GM19468 (cell line): ENCODE data around the gene GGCX.
A peak's percentile ranks its signal among the peaks of the same experiment; 100 is the strongest.
"Not testable (repeated sequence)": the region's sequence is repeated elsewhere in the genome, so short reads cannot be mapped to it uniquely, and the experiment has no call there.

Experiments used
- ATAC-seq: cut with Tn5 transposase; IDR thresholded peaks from one replicate; pipeline ENCODE4 v1.9.1; 2021; ENCODE audit warnings: mild to moderate bottlenecking, moderate library complexity, moderate number of reproducible peaks; ENCODE audit not compliant: unreplicated experiment; ENCODE audit errors: extremely low read depth

Gene GGCX

DNA sequence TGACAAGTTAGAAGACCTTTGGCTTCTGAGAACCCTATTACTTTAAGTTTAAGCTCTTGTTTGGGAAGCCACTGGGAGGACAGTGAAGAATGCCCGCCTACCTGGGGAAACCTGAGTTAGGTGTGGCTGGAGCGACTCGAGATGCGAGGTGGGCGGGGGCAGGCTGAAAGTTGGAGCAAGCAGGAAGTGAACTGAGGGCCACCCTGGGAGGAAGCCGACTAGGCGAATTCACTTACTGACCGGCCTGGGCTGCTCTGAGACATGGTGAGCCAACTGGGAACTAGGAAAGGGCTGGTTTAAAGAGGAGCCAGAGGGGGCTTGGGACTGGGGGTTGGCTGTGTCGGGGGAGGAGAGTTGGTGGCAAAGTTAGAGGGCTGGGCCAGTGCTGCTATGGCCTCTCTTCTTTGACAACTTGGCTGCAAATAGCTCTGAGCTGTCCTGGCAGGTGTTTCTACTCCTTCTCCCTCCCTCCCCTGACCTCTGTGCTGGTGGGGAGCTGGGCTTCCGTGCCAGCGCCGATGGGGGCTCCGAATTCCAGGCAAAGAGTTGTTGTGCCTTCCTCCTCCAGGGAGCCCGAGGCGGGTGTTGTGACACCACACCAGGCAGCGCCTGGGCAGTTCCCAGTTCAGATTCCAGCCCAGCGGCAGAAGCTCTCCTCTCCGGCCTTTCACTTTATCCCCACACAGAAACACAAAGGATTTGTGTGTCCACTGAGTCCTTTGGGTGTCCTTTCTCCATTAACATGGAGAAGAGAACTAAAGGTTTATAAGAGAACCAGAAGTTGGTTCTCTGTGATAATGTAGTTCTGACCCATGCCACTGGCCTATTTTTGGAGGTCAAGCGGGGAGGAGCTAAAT is 16.3 kb upstream of the GGCX start, which contains the start of gene VAMP8:
Gene VAMP8 (plus strand): TSS at position 201 of the 857 bp plus-strand sequence. CDS start 61 bp downstream, at position 262.
- peak; percentile 17 for ATAC-seq

- no peak for ATAC-seq
Measured at GRCh38 chr2:85577063-85577385, 15.7 kb upstream of the GGCX start.

DNA sequence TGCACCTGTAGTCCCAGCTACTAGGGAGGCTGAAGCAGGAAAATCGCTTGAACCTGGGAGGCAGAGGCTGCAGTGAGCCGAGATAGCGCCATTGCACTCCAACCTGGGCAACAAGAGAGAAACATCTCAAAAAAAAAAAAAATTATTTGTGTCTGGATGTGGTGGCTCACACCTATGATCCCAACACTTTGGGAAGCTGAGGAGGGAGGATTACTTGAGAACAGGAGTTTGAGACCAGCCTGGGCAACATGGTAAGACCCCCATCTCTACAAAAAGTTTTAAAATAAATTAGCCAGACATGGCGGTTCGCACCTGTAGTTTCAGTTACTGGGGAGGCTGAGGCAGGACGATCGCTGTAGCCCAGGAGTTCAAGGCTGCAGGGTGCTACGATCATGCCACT is 14.4 kb upstream of the GGCX start:
- no peak for ATAC-seq

- ATAC-seq: no peak
Measured at GRCh38 chr2:85566265-85566664, 5.0 kb upstream of the GGCX start.

- ATAC-seq: no peak
Measured at GRCh38 chr2:85564144-85564563, 2.9 kb upstream of the GGCX start.

GRCh38 chr2:85560812-85561279 is 447 bp downstream of the GGCX start:
- no peak for ATAC-seq

GRCh38 chr2:85560403-85560726 is 928 bp downstream of the GGCX start:
- ATAC-seq: not testable (repeated sequence)

DNA sequence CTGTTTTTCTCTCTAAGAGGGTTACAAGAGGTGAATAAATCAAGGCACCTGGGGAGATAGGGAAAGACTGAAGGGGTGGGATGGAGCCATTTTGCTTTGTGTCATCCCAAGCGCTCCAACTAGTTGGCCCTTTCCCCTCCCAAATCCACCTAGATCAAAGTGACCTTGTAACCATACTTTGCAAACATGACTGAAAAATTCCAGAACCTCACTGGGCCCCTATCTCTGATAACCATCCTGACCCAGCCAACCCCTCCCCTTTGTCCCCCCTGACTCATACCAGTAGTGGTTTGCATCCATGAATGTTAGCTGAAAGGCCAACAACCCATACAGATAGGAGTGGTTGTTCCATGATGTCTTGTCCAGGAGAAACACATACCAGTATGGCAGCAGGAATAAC is 3.1 kb downstream of the GGCX start:
- ATAC-seq: no peak

GRCh38 chr2:85557130-85557529 is 4.2 kb downstream of the GGCX start:
- ATAC-seq: no peak

GRCh38 chr2:85554980-85555612 is 6.2 kb downstream of the GGCX start:
- ATAC-seq: no peak

DNA sequence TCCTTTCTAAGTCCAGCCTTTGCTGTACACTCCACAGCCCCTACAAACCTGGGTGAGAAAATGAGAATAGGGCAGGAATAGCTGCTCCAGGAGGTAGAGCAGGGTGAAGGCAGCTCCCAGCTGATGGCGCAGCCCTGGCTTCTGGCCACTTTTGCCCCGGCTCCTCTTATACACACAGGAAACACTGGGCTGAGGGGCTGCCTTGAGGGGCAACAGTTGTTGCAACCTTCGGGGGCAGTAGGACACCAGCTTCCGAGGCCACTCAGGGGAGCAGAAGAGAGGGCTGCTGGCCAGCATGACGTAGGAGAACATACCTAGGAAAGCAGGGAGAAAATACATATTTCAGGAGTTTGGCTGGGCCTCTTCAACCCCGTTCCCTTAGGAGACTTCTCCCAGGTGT is 8.1 kb downstream of the GGCX start:
- ATAC-seq: no peak

GRCh38 chr2:85551698-85552678 is 9.3 kb downstream of the GGCX start:
- peak; percentile 39 for ATAC-seq

GRCh38 chr2:85550486-85550885 is 10.8 kb downstream of the GGCX start:
- no peak for ATAC-seq

DNA sequence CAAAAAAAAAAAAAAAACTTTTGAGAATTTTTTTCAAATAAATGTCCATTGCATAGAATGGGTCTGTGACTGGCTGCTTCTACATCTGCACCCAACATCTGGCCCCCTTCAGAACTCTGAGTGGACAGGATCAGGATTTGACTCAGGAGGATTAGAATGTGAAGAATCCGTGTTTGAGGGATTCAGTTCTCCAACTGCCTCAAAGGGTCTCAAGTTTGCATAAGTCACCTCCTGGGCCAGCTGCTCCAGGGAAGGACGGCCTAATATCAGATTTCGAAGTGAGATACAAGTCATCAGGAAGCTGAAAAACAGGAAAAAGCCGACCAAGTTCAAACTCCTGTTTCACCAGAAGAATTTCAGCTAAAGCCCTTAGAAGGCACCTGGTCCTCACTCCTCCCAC is 11.5 kb downstream of the GGCX start:
- no peak for ATAC-seq

DNA sequence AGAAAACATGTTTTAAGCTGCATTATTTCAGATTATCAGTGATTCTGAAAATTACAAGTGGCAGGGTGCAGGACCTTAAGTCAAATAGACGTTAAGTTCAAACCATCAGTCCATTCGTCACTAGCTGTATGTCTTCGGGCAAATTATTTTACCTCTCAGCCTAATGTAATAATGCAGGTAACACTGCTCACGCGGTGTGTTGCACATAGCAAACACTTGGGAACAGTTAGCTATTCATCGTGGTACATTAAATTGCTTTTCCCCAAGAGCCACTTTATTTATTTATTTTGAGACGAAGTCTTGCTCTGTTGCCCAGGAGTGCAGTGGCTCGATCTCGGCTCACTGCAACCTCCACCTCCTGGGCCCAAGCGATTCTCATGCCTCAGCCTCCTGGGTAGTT is 12.2 kb downstream of the GGCX start:
- no peak for ATAC-seq

DNA sequence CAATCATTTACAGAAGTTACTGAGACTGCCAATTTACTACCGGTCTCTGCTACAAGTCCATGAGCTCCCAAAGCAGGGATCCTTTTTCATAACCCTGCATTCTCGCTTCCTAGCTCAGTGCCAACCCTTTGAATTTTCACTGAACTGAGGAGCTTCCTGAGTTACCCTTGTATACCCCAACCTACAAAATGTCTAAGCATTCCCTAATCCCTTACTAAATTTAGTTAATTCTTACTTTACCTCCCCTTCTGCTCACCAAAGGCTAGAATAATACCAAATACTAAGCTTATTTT is 12.7 kb downstream of the GGCX start:
- no peak for ATAC-seq

DNA sequence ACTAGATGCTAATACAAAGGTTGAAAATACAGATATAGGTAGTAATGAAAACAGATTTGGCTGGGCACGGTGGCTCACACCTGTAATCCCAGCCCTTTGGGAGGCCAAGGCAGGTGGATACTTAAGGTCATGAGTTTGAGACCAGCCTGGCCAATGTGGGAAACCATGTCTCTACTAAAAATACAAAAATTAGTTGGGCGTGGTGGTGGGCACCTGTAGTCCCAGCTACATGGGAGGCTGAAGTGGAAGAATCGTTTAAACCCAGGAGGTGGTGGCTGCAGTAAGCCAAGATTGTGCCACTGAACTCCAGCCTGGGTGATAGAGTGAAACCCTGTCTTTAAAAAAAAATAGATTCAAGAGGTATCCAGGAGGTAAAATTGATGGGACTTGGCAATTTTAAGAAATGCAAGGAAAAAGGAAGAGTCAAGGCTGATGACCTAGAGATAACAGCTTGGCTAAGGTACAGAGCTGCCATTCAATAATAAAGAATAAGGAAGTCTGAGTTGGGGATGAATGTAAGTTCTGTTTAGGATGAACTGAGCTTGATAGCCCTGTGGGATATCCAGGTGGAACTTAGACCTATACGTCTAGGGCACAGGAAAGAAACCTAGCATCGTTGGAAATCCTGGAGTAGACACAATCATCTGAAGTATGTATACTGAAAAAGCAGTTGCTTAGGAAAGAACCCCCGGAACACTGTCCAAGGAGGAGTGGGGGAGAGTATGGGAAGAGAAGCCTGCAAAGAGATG is 13.3 kb downstream of the GGCX start:
- ATAC-seq: no peak

GRCh38 chr2:85547089-85547858 is 14.0 kb downstream of the GGCX start:
- no peak for ATAC-seq

- ATAC-seq: no peak
Measured at GRCh38 chr2:85545780-85546240, 15.5 kb downstream of the GGCX start.
